Measurements from ENCODE around the gene CASQ2.

CASQ2 gene

GRCh38 chr1:115726570-115726969, 41.9 kb downstream of the CASQ2 start:
- no peak for DNase-seq

- DNase-seq: no peak
Observed at GRCh38 chr1:115726161-115726560, 42.4 kb downstream of the CASQ2 start.

GRCh38 chr1:115725600-115725999, 42.9 kb downstream of the CASQ2 start:
- no peak for DNase-seq

- DNase-seq: no peak
Observed at GRCh38 chr1:115723756-115724155, 44.8 kb downstream of the CASQ2 start.

GRCh38 chr1:115722221-115722620, 46.3 kb downstream of the CASQ2 start:
- DNase-seq: no peak

- no peak for DNase-seq
Observed at GRCh38 chr1:115719285-115719684, 49.2 kb downstream of the CASQ2 start.

- no peak for DNase-seq
Observed at GRCh38 chr1:115718011-115718754, 50.3 kb downstream of the CASQ2 start.

GRCh38 chr1:115717541-115717940, 51.0 kb downstream of the CASQ2 start:
- DNase-seq: no peak

- no peak for DNase-seq
Observed at GRCh38 chr1:115714572-115715141, 53.9 kb downstream of the CASQ2 start.

GRCh38 chr1:115713906-115714305, 54.6 kb downstream of the CASQ2 start:
- no peak for DNase-seq

- no peak for DNase-seq
Observed at GRCh38 chr1:115712911-115713609, 55.5 kb downstream of the CASQ2 start.

GRCh38 chr1:115710859-115711624, 57.5 kb downstream of the CASQ2 start:
- no peak for DNase-seq

- peak in 1 of 2 donors; percentile 3 for DNase-seq
Observed at GRCh38 chr1:115706587-115707425, 61.7 kb downstream of the CASQ2 start.

- DNase-seq: no peak
Observed at GRCh38 chr1:115705963-115706362, 62.6 kb downstream of the CASQ2 start.

GRCh38 chr1:115705085-115705951, 63.2 kb downstream of the CASQ2 start:
- DNase-seq: no peak

- no peak for DNase-seq
Observed at GRCh38 chr1:115702959-115703358, 65.6 kb downstream of the CASQ2 start.

- no peak for DNase-seq
Observed at GRCh38 chr1:115701090-115701489, 67.4 kb downstream of the CASQ2 start.

GRCh38 chr1:115697619-115698018, 70.9 kb downstream of the CASQ2 start:
- DNase-seq: no peak

GRCh38 chr1:115694805-115695204, 73.7 kb downstream of the CASQ2 start:
- no peak for DNase-seq

GRCh38 chr1:115692224-115692623, 76.3 kb downstream of the CASQ2 start:
- DNase-seq: no peak

- no peak for DNase-seq
Observed at GRCh38 chr1:115690972-115691371, 77.5 kb downstream of the CASQ2 start.
